T-helper 17 cell (primary cell): Measurements from ENCODE around the gene KCTD3. TPM values are rescaled to one million over a fixed set of nuclear protein-coding genes. Genes with fewer than 3 reads are reported as not detected.

Source experiments
- ATAC-seq: fragments of 150-1000 bp; cut with Tn5 transposase; 2 replicates; pipeline ENCODE4 v1.10.0; 2021; ENCODE audit warnings: mild to moderate bottlenecking, moderate library complexity
- DNase-seq, 3 donors: peaks; one replicate each; pipeline versions ENCODE4 v3.0.0 to v3.0.0-alpha.2; 2020 to 2021
- H3K9me3 ChIP-seq: one replicate; pipeline ENCODE4 v1.7.0; 2013; ENCODE audit warnings: low read length, mild to moderate bottlenecking; ENCODE audit not compliant: control insufficient read depth, poor library complexity, severe bottlenecking
- H3K27ac Mint-ChIP-seq: one replicate; pipeline ENCODE4 v1.8.0; 2022; ENCODE audit warnings: mild to moderate bottlenecking, moderate library complexity, mixed read lengths
- H3K27me3 Mint-ChIP-seq: one replicate; pipeline ENCODE4 v1.8.0; 2022; ENCODE audit warnings: mixed read lengths
- H3K36me3 Mint-ChIP-seq: one replicate; pipeline ENCODE4 v1.8.0; 2022; ENCODE audit warnings: low read depth, mixed read lengths
- H3K4me1 Mint-ChIP-seq: one replicate; pipeline ENCODE4 v1.8.0; 2022; ENCODE audit warnings: mild to moderate bottlenecking, mixed read lengths
- H3K4me3 Mint-ChIP-seq: one replicate; pipeline ENCODE4 v1.8.0; 2022; ENCODE audit warnings: mild to moderate bottlenecking, moderate library complexity, mixed read lengths
- total RNA-seq, 4 donors: library from RNA in 2 of 4; stranded (reverse) in 2 of 4; gene quantifications; one replicate each; pipeline ENCODE4 v1.2.3 and lab custom pipeline; 2022 to 2026

The KCTD3 gene
- total RNA-seq, 2 donors from 2014 or later = 2.1 to 2.5 TPM

DNA sequence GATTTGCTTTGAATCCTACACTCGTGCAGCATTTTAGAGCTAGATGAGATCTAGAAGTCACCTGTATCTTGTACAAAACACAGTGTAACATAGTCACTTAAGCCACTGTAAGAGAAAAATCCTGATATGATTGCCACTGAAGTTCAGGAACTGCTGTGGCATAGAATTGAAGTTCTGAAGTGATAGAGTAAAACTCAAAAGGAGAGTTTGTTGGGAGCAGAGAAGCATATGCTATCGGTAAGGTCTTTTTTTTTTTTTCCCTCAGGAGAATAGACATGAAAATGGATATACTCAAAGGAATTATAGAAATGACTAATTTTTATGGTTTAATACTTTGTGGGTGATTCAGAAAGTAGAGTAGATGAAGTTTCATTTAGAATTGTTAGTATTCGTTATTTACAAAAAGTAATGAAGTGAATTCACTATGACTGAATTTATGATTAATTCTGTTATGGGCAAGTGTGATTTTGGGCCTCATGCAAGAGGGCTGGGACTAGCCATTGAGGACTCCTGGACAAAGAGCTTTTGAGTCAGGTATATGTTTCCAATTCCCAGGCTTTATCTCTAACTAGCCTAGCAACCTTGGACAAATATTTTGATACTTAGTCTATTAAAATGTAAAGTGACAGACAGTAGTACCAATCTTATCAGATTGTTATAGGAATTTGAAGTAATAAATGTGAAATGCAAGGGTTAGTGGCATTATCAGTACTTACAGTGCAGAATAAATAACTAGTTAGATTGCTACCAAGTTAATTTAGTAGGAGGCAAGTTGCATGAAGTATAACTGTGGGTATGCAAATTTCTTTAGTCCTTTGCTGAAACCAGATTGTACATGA lies 3.1 kb downstream of the KCTD3 start:
- ATAC-seq (no peak), DNase-seq (no peak)
- Mint-ChIP-seq H3K36me3 (peaks cover 2% of the 10 kb centered on the region), H3K27me3 (peaks cover 27% of the 10 kb centered on the region), H3K4me1 (peaks cover 14% of the 10 kb centered on the region), H3K4me3 (no peak overlapping the region), H3K27ac (no peak overlapping the region)
- H3K9me3 ChIP-seq = no peaks in the 10 kb centered on the region

DNA sequence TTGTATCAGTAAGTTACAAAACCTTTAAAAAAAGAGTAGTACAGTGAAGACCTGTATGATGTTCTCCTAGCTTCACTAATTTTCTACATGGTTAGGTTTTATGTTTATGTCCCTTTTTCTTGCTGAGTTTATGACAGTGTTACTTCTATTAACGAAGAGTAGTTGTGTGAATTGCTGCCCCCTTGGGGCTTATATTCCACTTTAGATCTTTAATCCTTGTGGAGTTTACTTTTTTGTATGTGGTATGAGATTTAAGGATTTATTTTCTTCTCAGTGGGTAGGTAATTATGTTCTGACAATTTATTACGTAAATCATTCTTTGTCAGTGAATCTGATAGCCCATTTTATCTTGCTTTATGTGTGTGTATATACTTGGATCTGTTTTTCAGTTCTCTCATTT lies 14.8 kb downstream of the KCTD3 start:
- no peak for DNase-seq
- ATAC-seq = no peak
- H3K36me3 Mint-ChIP-seq = peaks cover 3% of the 10 kb centered on the region
- no peak overlapping the region for H3K4me3 Mint-ChIP-seq
- no peaks in the 10 kb centered on the region for H3K27me3 Mint-ChIP-seq
- no peak overlapping the region for H3K27ac Mint-ChIP-seq
- no peaks in the 10 kb centered on the region for H3K9me3 ChIP-seq
- H3K4me1 Mint-ChIP-seq = no peaks in the 10 kb centered on the region

DNA sequence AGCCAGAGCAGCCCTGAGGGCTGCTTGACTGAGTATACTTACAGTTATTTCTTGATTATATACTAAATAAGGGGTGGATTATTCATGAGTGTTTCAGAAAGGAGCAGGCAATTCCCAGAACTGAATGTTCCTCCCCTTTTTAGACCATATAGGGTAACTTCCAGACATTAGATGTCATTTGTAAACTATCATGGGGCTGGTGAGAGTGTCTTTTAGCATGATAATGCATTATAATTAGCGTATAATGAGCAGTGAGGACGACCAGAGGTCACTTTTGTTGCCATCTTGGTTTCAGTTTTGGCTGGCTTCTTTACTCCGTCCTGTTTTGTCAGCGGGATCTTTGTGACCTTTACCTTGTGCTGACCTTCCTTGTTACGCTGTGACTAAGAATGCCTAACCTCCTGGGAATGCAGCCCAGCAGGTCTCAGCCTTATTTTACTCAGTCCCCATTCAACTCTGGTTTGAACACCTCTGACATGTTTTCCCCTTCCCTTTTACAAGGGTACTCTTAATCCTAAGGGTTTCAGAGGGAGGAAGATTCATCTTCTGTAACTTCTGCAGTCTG lies 16.2 kb downstream of the KCTD3 start:
- no peak overlapping the region for H3K27ac Mint-ChIP-seq
- ATAC-seq (no peak), DNase-seq (no peak)
- H3K9me3 ChIP-seq = no peaks in the 10 kb centered on the region
- no peaks in the 10 kb centered on the region for H3K27me3 Mint-ChIP-seq
- no peaks in the 10 kb centered on the region for H3K4me1 Mint-ChIP-seq
- H3K36me3 Mint-ChIP-seq = peaks cover 3% of the 10 kb centered on the region
- no peak overlapping the region for H3K4me3 Mint-ChIP-seq

DNA sequence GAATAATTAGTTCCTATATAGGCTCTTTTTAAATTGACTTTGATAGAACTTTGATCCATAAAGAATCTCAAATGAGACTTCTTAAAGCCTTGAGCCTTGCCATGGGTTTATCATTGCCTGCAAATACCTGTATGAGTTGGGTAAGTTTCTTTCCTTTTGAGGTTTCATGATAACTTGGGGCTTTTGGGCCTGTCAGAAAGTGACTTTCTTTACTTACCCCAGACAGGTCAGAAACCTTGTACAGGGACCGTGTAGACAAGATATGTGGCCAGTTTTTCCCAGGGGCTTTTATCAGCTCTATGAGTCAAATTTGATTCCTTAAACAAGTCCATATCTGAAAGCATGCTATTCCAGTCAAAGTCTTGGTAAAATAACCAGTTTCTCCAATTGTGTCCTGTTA lies 17.3 kb downstream of the KCTD3 start:
- no peak overlapping the region for H3K27ac Mint-ChIP-seq
- H3K9me3 ChIP-seq = no peaks in the 10 kb centered on the region
- H3K4me1 Mint-ChIP-seq = no peaks in the 10 kb centered on the region
- peaks cover 3% of the 10 kb centered on the region for H3K36me3 Mint-ChIP-seq
- H3K27me3 Mint-ChIP-seq = no peaks in the 10 kb centered on the region
- ATAC-seq (no peak), DNase-seq (no peak)
- H3K4me3 Mint-ChIP-seq = no peak overlapping the region

DNA sequence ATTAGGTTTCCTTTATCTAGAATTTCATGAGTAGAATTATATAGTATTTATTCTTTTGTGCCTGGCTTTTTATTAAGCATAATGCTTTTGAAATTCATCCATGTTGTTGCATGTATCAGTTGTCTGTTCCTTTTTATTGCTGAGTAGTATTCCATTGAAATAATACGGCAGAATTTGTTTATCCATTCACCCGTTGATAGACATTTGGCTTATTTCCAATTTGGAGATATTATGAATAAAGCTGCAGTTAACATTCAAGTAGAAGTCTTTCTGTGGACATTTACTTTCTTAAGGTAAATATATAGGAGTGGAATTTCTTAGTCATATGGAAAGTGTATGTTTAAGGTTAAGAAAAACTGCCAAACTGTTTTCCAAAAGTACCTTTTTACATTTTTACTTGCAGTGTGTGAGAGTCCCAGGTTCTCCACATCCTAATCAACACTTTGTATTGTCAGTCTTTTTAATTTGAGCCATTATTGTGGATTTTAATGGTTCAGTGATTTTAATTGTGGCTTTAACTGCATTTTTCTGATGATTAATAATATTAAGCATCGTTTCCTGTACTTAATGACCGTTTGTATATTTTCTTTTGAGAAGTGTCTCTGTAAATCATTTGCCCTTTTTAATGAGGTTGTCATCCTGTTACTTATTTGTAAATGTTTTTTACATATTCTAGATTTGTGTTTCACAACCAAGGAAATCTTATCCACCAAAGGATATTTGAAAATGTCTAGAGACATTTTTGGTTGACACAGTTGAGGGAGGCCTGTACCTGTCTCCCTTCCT lies 22.7 kb downstream of the KCTD3 start:
- H3K27me3 Mint-ChIP-seq = no peaks in the 10 kb centered on the region

DNA sequence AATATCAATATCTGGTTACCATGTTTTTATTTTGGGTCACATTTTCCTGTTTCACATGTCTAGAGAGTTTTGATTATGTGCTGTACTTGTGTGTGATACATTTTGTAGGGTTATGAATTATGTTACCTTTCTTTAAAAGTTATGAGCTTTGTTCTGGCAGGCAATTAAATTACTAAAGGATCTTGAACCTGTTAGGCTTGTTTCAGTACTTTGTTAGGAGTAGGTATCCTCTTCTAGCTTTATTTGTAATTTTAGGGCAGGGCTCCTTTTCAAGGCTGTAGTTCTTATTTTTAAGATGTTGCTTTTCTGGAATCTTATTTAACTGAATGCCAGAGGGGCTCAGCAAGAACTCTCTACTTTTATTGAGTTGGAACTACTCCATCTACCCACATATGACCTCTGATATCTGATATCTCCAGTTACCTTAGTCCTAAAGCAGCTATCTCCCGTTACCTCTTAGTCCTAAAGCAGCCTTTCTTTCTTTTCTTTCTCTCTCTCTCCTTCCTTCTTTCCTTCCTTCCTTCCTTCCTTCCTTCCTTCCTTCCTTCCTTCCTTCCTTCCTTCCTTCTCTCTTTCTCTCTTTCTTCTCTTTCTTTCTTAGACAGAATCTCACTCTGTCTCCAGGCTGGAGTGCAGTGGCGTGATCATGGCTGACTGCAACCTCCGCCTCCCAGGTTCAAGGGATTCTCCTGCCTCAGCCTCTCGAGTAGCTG lies 23.8 kb downstream of the KCTD3 start:
- H3K27me3 Mint-ChIP-seq = no peaks in the 10 kb centered on the region
- H3K36me3 Mint-ChIP-seq = no peaks in the 10 kb centered on the region
- no peak overlapping the region for H3K27ac Mint-ChIP-seq
- no peaks in the 10 kb centered on the region for H3K4me1 Mint-ChIP-seq
- DNase-seq = no peak
- no peak for ATAC-seq
- H3K9me3 ChIP-seq = no peaks in the 10 kb centered on the region
- H3K4me3 Mint-ChIP-seq = no peak overlapping the region

More for the DNA sequence above, 22.7 kb downstream of the KCTD3 start:
- ATAC-seq (no peak), DNase-seq (no peak)
- Mint-ChIP-seq H3K4me1 (no peaks in the 10 kb centered on the region), H3K36me3 (no peaks in the 10 kb centered on the region), H3K4me3 (no peak overlapping the region), H3K27ac (no peak overlapping the region)
- H3K9me3 ChIP-seq = no peaks in the 10 kb centered on the region

DNA sequence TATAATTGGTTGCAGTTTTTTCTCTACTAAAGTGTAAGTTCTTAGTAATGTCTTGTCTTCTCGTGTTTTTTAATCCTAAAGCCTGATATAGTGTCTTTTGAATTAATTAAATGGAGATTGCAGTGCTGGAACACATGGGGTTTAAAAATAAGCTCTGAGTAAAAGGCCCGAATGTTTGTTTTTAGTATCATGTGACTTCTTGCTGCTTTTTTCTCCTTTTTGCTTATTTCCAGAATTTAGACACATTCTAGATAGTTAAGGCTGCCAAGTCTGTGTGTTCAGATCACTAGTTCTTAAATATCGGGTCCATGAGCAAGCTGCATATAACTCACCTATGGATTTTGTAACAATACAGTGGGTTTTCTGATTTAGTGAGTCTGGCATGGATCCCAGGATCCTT lies 27.5 kb downstream of the KCTD3 start:
- Mint-ChIP-seq H3K27ac (no peak overlapping the region), H3K36me3 (no peaks in the 10 kb centered on the region), H3K4me1 (no peaks in the 10 kb centered on the region), H3K4me3 (no peak overlapping the region), H3K27me3 (no peaks in the 10 kb centered on the region)
- DNase-seq (no peak), ATAC-seq (no peak)
- no peaks in the 10 kb centered on the region for H3K9me3 ChIP-seq

DNA sequence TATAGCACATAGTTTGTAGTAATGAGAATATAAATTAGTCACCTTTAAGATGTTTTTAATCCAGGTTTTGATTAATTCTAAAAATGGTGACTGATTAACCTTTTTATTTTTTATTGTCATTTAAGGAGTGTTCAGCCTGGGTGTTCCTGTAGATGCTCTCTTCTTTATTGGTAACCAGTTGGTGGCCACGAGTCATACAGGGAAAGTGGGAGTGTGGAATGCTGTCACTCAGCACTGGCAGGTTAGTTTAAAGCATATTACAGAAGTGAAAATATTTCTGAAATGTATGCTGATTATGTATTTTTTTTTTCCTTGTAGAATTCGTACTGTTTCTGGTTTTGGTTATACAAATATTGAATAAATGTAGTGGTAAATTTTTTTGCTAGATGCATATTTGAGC lies 28.1 kb downstream of the KCTD3 start:
- no peak for ATAC-seq
- no peaks in the 10 kb centered on the region for H3K27me3 Mint-ChIP-seq
- no peaks in the 10 kb centered on the region for H3K4me1 Mint-ChIP-seq
- no peaks in the 10 kb centered on the region for H3K36me3 Mint-ChIP-seq
- no peak overlapping the region for H3K4me3 Mint-ChIP-seq
- no peak overlapping the region for H3K27ac Mint-ChIP-seq
- no peak for DNase-seq
- no peaks in the 10 kb centered on the region for H3K9me3 ChIP-seq

DNA sequence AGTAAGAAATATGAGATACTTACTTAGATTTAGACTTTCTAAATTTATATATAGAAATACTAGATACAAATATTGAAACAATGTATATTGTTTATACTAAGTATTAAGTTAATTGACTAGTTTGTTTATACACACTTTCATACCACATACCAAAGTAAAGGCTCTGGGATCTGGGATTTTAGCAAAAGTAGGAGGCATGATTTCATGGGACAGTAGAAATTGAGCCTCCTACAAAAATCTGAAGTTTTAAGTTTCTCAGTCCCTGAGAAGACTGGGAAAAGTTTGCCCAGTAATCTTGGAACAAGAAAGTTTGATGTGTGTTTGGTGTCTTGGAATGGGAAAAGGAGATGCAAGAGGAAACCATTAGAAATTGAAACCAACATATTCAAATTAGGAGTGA lies 30.9 kb downstream of the KCTD3 start:
- H3K4me3 Mint-ChIP-seq = no peak overlapping the region
- H3K27ac Mint-ChIP-seq = no peak overlapping the region
- no peaks in the 10 kb centered on the region for H3K36me3 Mint-ChIP-seq
- H3K27me3 Mint-ChIP-seq = no peaks in the 10 kb centered on the region
- no peaks in the 10 kb centered on the region for H3K4me1 Mint-ChIP-seq
- ATAC-seq (no peak), DNase-seq (no peak)
- no peaks in the 10 kb centered on the region for H3K9me3 ChIP-seq

DNA sequence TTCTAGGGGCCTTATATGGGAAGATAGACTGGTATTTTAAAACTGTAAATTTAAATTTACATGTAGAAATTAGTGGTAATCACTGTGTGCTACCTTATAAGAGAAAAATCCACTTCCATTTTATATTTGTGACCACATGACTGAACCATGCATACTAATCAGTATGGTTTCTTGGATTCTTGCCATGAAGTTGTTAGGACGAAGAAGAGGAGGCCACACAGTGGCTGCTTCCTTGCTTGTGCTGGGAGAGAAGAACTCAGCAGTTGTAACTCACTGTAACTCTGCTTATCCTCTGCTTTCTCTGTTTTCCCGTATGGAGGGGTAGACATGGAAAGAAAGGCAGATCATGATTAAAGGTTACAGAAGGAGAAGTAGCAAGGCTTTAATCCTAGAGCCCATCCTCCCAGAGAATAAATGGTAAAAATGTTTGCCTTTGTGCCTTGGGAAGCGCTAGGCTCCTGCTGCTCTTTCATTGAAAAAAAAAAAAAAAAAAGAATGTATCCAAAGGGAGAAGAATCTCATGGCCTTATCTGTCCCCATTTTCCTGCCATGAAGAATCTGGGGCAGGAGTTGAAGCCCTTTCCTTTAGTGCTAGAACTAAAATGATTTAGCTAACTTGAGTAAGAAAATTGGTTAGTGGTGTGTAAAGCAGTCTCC lies 32.4 kb downstream of the KCTD3 start:
- no peak for ATAC-seq

DNA sequence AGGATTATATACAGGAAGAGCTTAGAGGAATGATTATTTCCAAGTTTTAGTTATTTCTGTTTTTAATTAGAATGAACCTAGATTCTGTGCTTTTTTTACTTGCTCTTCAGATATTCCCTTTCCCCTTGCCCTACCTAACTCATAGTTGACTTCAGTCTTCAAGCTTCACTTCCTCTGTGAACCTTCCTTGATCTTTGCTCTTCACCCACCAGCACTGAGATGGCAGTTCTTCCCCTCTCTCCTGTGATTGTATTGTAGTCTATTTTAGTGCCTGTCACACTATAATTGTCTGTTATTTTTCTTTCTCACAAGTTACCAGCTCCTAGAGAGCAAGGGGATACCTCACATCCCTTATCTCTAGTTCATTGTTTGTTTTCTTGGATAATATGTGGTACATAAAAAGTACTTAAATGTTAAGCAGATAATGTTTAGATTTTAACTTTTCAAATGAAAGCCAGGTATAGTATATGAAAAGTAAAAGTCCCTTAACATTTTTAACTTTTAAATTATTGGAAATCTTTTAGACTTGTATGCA lies 33.2 kb downstream of the KCTD3 start:
- no peak overlapping the region for H3K4me3 Mint-ChIP-seq
- no peaks in the 10 kb centered on the region for H3K27me3 Mint-ChIP-seq
- no peaks in the 10 kb centered on the region for H3K4me1 Mint-ChIP-seq
- DNase-seq = no peak
- H3K27ac Mint-ChIP-seq = no peak overlapping the region
- no peak for ATAC-seq
- no peaks in the 10 kb centered on the region for H3K36me3 Mint-ChIP-seq
- H3K9me3 ChIP-seq = no peaks in the 10 kb centered on the region

More for the DNA sequence above, 32.4 kb downstream of the KCTD3 start:
- DNase-seq = no peak
- H3K4me3 Mint-ChIP-seq = no peak overlapping the region
- H3K27ac Mint-ChIP-seq = no peak overlapping the region
- H3K27me3 Mint-ChIP-seq = no peaks in the 10 kb centered on the region
- H3K36me3 Mint-ChIP-seq = no peaks in the 10 kb centered on the region
- H3K9me3 ChIP-seq = no peaks in the 10 kb centered on the region
- H3K4me1 Mint-ChIP-seq = no peaks in the 10 kb centered on the region

DNA sequence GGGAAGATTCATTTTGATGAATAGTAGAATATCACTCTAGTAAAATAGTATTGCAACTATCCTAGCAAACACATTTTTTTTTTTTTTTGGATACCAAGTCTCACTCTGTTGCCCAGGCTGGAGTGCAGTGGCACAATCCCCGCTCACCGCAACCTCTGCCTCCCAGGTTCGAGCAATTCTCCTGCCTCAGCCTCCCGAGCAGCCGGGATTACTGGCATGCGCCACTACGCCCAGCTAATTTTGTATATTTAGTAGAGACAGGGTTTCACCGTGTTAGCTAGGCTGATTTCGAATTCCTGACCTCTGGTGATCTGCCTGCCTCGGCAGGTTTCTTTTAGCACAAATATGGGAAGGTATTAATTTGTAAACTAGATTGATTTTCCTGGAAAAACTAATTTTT lies 33.8 kb downstream of the KCTD3 start:
- Mint-ChIP-seq H3K27ac (no peak overlapping the region), H3K27me3 (no peaks in the 10 kb centered on the region)
- no peak for ATAC-seq

More for the DNA sequence above, 33.8 kb downstream of the KCTD3 start:
- no peak for DNase-seq
- H3K36me3 Mint-ChIP-seq = no peaks in the 10 kb centered on the region
- H3K4me1 Mint-ChIP-seq = no peaks in the 10 kb centered on the region
- no peaks in the 10 kb centered on the region for H3K9me3 ChIP-seq
- no peak overlapping the region for H3K4me3 Mint-ChIP-seq
